GM12865 (cell line): ENCODE data around the gene DRD4.
"Not testable (repeated sequence)": the region's sequence is repeated elsewhere in the genome, so short reads cannot be mapped to it uniquely, and the experiment has no call there.

Source experiments
- DNase-seq: peaks from one replicate; pipeline ENCODE4 v3.0.0; 2010; ENCODE audit warnings: low read depth
- H3K4me3 ChIP-seq: 2 replicates; pipeline ENCODE4 v1.5.1; 2011; ENCODE audit warnings: mild to moderate bottlenecking, low read depth, low read length, control low read depth
- CTCF ChIP-seq: IDR thresholded peaks from 2 replicates; pipeline ENCODE4 v1.5.1; 2011; ENCODE audit warnings: low read length, control low read depth, low read depth, inconsistent platforms; ENCODE audit not compliant: insufficient read depth; ENCODE audit errors: missing control alignments

DRD4 gene

GRCh38 chr11:646214-646613, 9.1 kb downstream of the DRD4 start:
- H3K4me3 ChIP-seq, result no peak overlapping the region
- no peak for DNase-seq
- TF ChIP-seq CTCF, result no peak

GRCh38 chr11:647672-648158, 10.6 kb downstream of the DRD4 start:
- H3K4me3 ChIP-seq, DNase-seq: not testable (repeated sequence)

- DNase-seq, result no peak
- no peak for TF ChIP-seq CTCF
- no peak overlapping the region for H3K4me3 ChIP-seq
Measured at GRCh38 chr11:650482-650881, 13.4 kb downstream of the DRD4 start.

GRCh38 chr11:653136-653535, 16.1 kb downstream of the DRD4 start:
- not testable (repeated sequence) for H3K4me3 ChIP-seq, DNase-seq

- no peak for DNase-seq
- H3K4me3 ChIP-seq, result no peak overlapping the region
- TF ChIP-seq CTCF, result no peak
Measured at GRCh38 chr11:653837-654236, 16.8 kb downstream of the DRD4 start.

- not testable (repeated sequence) for DNase-seq, H3K4me3 ChIP-seq
Measured at GRCh38 chr11:654444-654843, 17.4 kb downstream of the DRD4 start.

GRCh38 chr11:655036-655726, 18.1 kb downstream of the DRD4 start:
- H3K4me3 ChIP-seq, result no peak overlapping the region
- DNase-seq, result no peak
- no peak for TF ChIP-seq CTCF

- TF ChIP-seq CTCF, result no peak
- no peak overlapping the region for H3K4me3 ChIP-seq
Measured at GRCh38 chr11:656426-656825, 19.4 kb downstream of the DRD4 start.

More at GRCh38 chr11:656426-656825, 19.4 kb downstream of the DRD4 start:
- no peak for DNase-seq
